Heart left ventricle (tissue), 16 donors: ENCODE results near the gene MYO1H. TPM values are rescaled to one million over a fixed set of nuclear protein-coding genes. Genes with fewer than 3 reads are reported as not detected.

Experiments
- ATAC-seq, 4 donors: fragments of 200-7000 bp; cut with Tn5 transposase; one replicate each; pipeline ENCODE4 v1.9.1; 2020 to 2022; ENCODE audit warnings: moderate library complexity in 4 of 4, mild to moderate bottlenecking in 3 of 4, moderate number of reproducible peaks in 1 of 4
- DNase-seq, 5 donors: peaks; one replicate each; pipeline ENCODE4 v3.0.0-alpha.2; 2020
- H3K27ac ChIP-seq, 12 donors: fragments of 200-600 bp; sonication (generic) in 4 of 12; one replicate each; pipeline versions ENCODE4 v1.5.0 to v1.8.0; 2016 to 2022; ENCODE audit warnings: mild to moderate bottlenecking in 2 of 12
- H3K27me3 ChIP-seq, 9 donors: fragments of 200-600 bp; sonication (generic) in 2 of 9; one replicate each; pipeline versions ENCODE4 v1.5.1 to v1.8.0; 2016 to 2022; ENCODE audit warnings: mild to moderate bottlenecking in 3 of 9
- H3K36me3 ChIP-seq, 9 donors: fragments of 200-600 bp; sonication (generic) in 2 of 9; one replicate each; pipeline versions ENCODE4 v1.5.0 to v1.8.0; 2018 to 2022; ENCODE audit warnings: mild to moderate bottlenecking in 2 of 9
- H3K4me1 ChIP-seq, 12 donors: fragments of 200-600 bp; sonication (generic) in 4 of 12; one replicate each; pipeline versions ENCODE4 v1.5.0 to v1.8.0; 2016 to 2022; ENCODE audit warnings: mild to moderate bottlenecking in 3 of 12
- H3K4me3 ChIP-seq, 12 donors: fragments of 200-600 bp; sonication (generic) in 4 of 12; one replicate each; pipeline versions ENCODE4 v1.5.0 to v1.8.0; 2017 to 2022; ENCODE audit warnings: mild to moderate bottlenecking in 9 of 12, moderate library complexity in 4 of 12
- H3K9me3 ChIP-seq, 12 donors: fragments of 200-600 bp; sonication (generic) in 4 of 12; one replicate each; pipeline versions ENCODE4 v1.5.0 to v1.8.0; 2016 to 2022; ENCODE audit warnings: mild to moderate bottlenecking in 1 of 12
- POLR2A ChIP-seq, 2 donors: fragments of 450-650 bp; IDR thresholded peaks; one replicate each; pipeline ENCODE4 v1.6.1; 2017; ENCODE audit warnings: antibody characterized with exemption in 2 of 2, mild to moderate bottlenecking in 2 of 2, moderate library complexity in 2 of 2
- WGBS, 4 donors: extraction: QIAGEN DNeasy Blood & Tissue Kit in 2 of 4; methylation state at CpG; one replicate each; pipeline versions ENCODE4 v1.1.5 to v1.1.7; 2013 to 2018; 5-methylcytosine and 5-hydroxymethylcytosine counted together
- intact Hi-C, 10 donors: fragments of 100-400 bp; cut with DNase I; formaldehyde crosslinking; loops; one replicate each; pipeline versions ENCODE4 v1.11.1 to v1.14.2; 2022
- polyA plus RNA-seq, 2 donors: library from polyadenylated mRNA; stranded (reverse); fragments of 200-250 nt; gene quantifications; one replicate each; pipeline ENCODE4 v1.2.3, GENCODE V29; 2013
- total RNA-seq, 9 donors: library from RNA; depleted of rRNA in 2 of 9; stranded (reverse); fragments of >200 nt in 2 of 9; fragmentation: NEBNext Ultra II Directional in 3 of 9; extraction: Animal tissue kit (Norgen Biotek cat#: 25700) in 3 of 9; gene quantifications; one replicate each; pipeline versions ENCODE4 v1.1.0 to v1.2.4, GENCODE V29; 2016 to 2023
- TF ChIP-seq, protein P1 (sequence below), 12 donors: fragments of 200-600 bp; sonication (generic) in 4 of 12; IDR thresholded peaks; one replicate each; pipeline versions ENCODE4 v1.5.0 to v1.8.0; 2018 to 2022; ENCODE audit warnings: antibody characterized with exemption in 12 of 12, mild to moderate bottlenecking in 5 of 12
- donor health status: ischemic (EF 13 %, LVEDD 7.1; RV severe dilation, severe dysfunction).
- donor health status: healthy with polysubstance abuse.
- donor health status: DM: no; HTN: yes; CAD: no.
- donor health status: DM: no; HTN: no; CAD: no.
- donor health status: ischemic (EF 25% LVEDD 6.9; RV normal size, moderate dysfunction).
- donor health status: ischemic (EF 25% LVEDD 5.7; RV mildly dilated, moderate dysfunction).
- donor health status: healthy.
- donor health status: DM: yes; HTN: yes; CAD: no.
- donor health status: ischemic (EF 35%, LVEDD 5.7; RV mildly dilated, moderate dysfunction).
- donor health status: nonischemic (EF 11% LVEDD 7.7; RV severe dilation, severe dysfunction).
- donor health status: DM: yes; HTN: yes; CAD: no.
- donor health status: PGD.
- donor health status: ischemic (EF 29% LVEDD 5.4; RV normal size, mild dysfunction).
- donor health status: nonischemic (EF 23%, LVEDD 6.1; RV moderate dilation, normal function).

The MYO1H gene
- total and polyA plus RNA-seq, 11 donors = 0.04 to 1.00 (median 0.22) TPM; not detected in 3

DNA sequence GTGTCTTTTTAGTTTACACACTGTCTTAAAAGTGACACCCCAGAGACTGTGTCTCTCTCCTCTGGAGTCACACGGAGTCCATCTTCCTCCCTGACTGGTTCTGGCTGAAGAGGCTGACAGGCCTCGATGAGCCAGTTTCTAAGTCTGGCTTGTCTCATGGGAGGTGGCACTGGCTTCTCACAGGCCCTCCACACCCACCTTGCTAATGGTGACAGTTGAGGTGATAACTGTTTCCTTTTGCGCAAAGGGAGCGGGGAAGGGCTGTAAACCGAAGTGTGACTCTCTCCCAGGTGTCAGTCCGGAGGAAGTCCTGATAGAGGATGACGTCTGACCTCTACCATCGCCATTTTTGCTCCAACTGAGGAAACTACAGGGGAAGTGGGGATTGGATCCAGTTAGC is 99.2 kb downstream of the MYO1H start:
- peak in 2 of 5 donors; percentile 23 to 79 for DNase-seq
- peaks cover 0 to 88% (median 63%) of the 10 kb centered on the region in 9 donors for H3K36me3 ChIP-seq
- WGBS, 4 donors = 45 to 63% (median 53%) methylated on average over 8 of the region's 8 CpGs
- ATAC-seq = peak in 3 of 4 donors; percentile 82 to 85 (median 83)
- no peaks in the 10 kb centered on the region for H3K9me3 ChIP-seq
- TF ChIP-seq POLR2A (IDR thresholded peaks at IDR 0.05) = no peak
- TF ChIP-seq, protein P1, sequence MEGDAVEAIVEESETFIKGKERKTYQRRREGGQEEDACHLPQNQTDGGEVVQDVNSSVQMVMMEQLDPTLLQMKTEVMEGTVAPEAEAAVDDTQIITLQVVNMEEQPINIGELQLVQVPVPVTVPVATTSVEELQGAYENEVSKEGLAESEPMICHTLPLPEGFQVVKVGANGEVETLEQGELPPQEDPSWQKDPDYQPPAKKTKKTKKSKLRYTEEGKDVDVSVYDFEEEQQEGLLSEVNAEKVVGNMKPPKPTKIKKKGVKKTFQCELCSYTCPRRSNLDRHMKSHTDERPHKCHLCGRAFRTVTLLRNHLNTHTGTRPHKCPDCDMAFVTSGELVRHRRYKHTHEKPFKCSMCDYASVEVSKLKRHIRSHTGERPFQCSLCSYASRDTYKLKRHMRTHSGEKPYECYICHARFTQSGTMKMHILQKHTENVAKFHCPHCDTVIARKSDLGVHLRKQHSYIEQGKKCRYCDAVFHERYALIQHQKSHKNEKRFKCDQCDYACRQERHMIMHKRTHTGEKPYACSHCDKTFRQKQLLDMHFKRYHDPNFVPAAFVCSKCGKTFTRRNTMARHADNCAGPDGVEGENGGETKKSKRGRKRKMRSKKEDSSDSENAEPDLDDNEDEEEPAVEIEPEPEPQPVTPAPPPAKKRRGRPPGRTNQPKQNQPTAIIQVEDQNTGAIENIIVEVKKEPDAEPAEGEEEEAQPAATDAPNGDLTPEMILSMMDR (IDR thresholded peaks at IDR 0.05) = no peak
- intact Hi-C loops = no loop called here
- peak overlapping the region in 8 of 12 donors; percentile 13 to 80 (median 48) for H3K27ac ChIP-seq
- no peak overlapping the region for H3K4me3 ChIP-seq
- no peaks in the 10 kb centered on the region for H3K27me3 ChIP-seq
- H3K4me1 ChIP-seq = peaks cover 0 to 36% (median 10%) of the 10 kb centered on the region in 12 donors

DNA sequence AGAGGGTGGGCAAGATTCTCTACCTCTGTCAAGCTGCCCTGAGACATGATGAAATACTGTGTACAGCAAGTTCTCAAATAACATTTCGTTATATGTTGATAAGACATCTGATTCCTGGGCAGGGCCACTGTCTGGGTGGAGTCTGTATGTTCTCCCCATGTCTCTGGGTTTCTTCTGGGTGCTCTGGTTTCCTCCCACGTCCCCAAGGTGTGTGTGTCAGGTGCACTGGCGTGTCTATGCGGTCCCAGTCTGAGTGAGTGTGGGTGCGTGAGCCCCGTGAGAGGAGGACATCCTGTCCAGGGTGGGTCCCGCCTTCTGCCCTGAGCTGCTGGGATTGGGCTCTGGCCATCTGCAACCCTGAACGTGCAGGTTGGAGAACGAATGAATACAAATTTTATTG is 99.8 kb downstream of the MYO1H start:
- Histone ChIP-seq H3K9me3 (no peaks in the 10 kb centered on the region), H3K4me3 (no peak overlapping the region), H3K4me1 (peaks cover 0 to 36% (median 10%) of the 10 kb centered on the region in 12 donors), H3K27ac (peak overlapping the region in 7 of 12 donors; percentile 39 to 80 (median 49)), H3K27me3 (no peaks in the 10 kb centered on the region), H3K36me3 (peaks cover 0 to 89% (median 69%) of the 10 kb centered on the region in 9 donors)
- ATAC-seq (peak in 2 of 4 donors; percentile 0 to 2), DNase-seq (no peak)
- intact Hi-C loops = no loop called here
- TF ChIP-seq, protein P1 (IDR thresholded peaks at IDR 0.05) = no peak
- no peak for TF ChIP-seq POLR2A (IDR thresholded peaks at IDR 0.05)
- 72 to 80% (median 77%) methylated on average over 9 of the region's 9 CpGs for WGBS, 4 donors

DNA sequence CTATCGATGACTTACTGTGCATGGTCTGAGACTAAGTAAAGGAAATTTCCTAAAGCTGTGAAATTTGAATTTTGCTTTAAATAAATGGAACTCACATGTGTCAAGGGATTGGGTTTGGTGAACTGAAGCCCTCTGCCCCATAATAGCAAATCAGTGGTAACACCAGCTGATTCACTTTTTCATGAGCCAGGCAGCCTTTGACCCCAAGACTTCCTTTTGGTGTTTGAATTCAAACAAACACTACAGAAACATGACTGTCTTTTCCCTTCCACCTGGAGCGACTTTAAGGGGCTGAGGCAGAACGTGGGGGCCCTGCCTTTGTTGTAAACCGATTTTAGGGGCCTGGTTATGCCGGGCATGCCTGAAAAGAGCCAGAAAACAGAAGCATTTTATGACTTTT is 100.6 kb downstream of the MYO1H start:
- TF ChIP-seq, protein P1 (IDR thresholded peaks at IDR 0.05) = no peak
- no peak for TF ChIP-seq POLR2A (IDR thresholded peaks at IDR 0.05)
- no peak for DNase-seq
- H3K9me3 ChIP-seq = no peaks in the 10 kb centered on the region
- WGBS, 4 donors = 87 to 91% (median 91%) methylated on average over 5 of the region's 5 CpGs
- H3K27ac ChIP-seq = no peak overlapping the region
- peaks cover 0 to 36% (median 10%) of the 10 kb centered on the region in 12 donors for H3K4me1 ChIP-seq
- no peak for ATAC-seq
- H3K36me3 ChIP-seq = peaks cover 0 to 95% (median 77%) of the 10 kb centered on the region in 9 donors
- H3K4me3 ChIP-seq = no peak overlapping the region
- intact Hi-C loops = no loop called here
- no peaks in the 10 kb centered on the region for H3K27me3 ChIP-seq

DNA sequence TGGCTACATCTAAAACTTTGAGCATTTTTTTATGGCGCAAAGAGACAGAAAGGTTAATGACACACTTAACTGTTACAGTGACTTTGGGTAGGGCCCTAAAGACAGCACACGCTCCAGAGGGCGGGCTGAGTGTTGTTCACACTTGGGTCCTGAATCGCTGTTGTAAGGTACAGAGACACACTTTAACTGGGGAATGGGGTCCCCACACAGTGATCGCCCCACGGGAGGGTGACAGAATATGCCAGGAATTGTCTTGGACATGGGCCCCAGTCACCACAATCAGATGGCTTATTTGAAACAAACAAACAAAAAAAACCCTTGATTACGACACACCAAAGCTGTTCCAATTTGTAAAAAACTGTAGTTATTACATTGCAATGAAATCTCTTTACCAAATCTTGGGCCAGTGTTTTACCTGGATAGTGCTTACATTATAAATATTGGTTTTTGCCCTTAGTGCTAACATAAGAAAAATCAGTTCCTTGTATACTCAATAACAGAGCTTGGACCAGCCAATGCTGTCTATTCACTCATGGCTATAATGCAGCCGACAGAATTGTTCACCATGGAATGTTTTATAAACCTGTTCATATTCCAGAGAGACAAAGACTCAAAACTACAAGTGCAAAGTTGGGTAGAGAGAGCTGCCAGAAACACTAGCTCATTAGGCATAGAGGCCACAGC is 101.1 kb downstream of the MYO1H start:
- Histone ChIP-seq H3K27me3 (no peaks in the 10 kb centered on the region), H3K4me1 (peaks cover 0 to 30% (median 9%) of the 10 kb centered on the region in 12 donors), H3K27ac (peak overlapping the region in 1 of 12 donors; percentile 60), H3K36me3 (peaks cover 0 to 95% (median 83%) of the 10 kb centered on the region in 9 donors), H3K4me3 (no peak overlapping the region), H3K9me3 (no peaks in the 10 kb centered on the region)
- TF ChIP-seq POLR2A (IDR thresholded peaks at IDR 0.05) = no peak
- DNase-seq (no peak), ATAC-seq (no peak)
- WGBS, 4 donors = 94 to 99% (median 96%) methylated on average over 8 of the region's 8 CpGs
- intact Hi-C loops = no loop called here
